Muscle of arm (tissue), 12 donors: ENCODE measurements around the gene RFX3. TPM values are rescaled to one million over a fixed set of nuclear protein-coding genes. Genes with fewer than 3 reads are reported as not detected.
A peak's percentile ranks its signal among the peaks of the same experiment; 100 is the strongest.

Experiments
- DNase-seq: peaks from one replicate; pipeline ENCODE4 v3.0.0-alpha.2; 2013
- polyA plus RNA-seq, 12 donors: library from polyadenylated mRNA; unstranded; fragments of 120-200 nt; gene quantifications; one replicate each; pipeline ENCODE4 v1.2.1, GENCODE V29; 2013; ENCODE audit not compliant: insufficient read length in 12 of 12

Gene RFX3
- polyA plus RNA-seq, 12 donors = 4.2 to 7.3 (median 6.3) TPM; not detected in 1

GRCh38 chr9:3477236-3477834 lies 48.5 kb downstream of the RFX3 start:
- no peak for DNase-seq

- no peak for DNase-seq
Observed at GRCh38 chr9:3475300-3476020, 50.3 kb downstream of the RFX3 start.

GRCh38 chr9:3474821-3475220 lies 51.0 kb downstream of the RFX3 start:
- DNase-seq = no peak

- no peak for DNase-seq
Observed at GRCh38 chr9:3473405-3473804, 52.4 kb downstream of the RFX3 start.

GRCh38 chr9:3471883-3472282 lies 53.9 kb downstream of the RFX3 start:
- no peak for DNase-seq

- no peak for DNase-seq
Observed at GRCh38 chr9:3468421-3469205, 57.2 kb downstream of the RFX3 start.

- DNase-seq = peak; percentile 15
Observed at GRCh38 chr9:3467593-3468219, 58.1 kb downstream of the RFX3 start.

- no peak for DNase-seq
Observed at GRCh38 chr9:3464033-3464638, 61.7 kb downstream of the RFX3 start.

GRCh38 chr9:3458806-3459475 lies 66.9 kb downstream of the RFX3 start:
- DNase-seq = peak; percentile 21

GRCh38 chr9:3457175-3457574 lies 68.6 kb downstream of the RFX3 start:
- DNase-seq = no peak

GRCh38 chr9:3455717-3456116 lies 70.1 kb downstream of the RFX3 start:
- DNase-seq = no peak

GRCh38 chr9:3455094-3455493 lies 70.7 kb downstream of the RFX3 start:
- no peak for DNase-seq

- no peak for DNase-seq
Observed at GRCh38 chr9:3451956-3452355, 73.8 kb downstream of the RFX3 start.

GRCh38 chr9:3447788-3448187 lies 78.0 kb downstream of the RFX3 start:
- DNase-seq = no peak

- DNase-seq = no peak
Observed at GRCh38 chr9:3447143-3447542, 78.7 kb downstream of the RFX3 start.

GRCh38 chr9:3446313-3446712 lies 79.5 kb downstream of the RFX3 start:
- no peak for DNase-seq

- DNase-seq = no peak
Observed at GRCh38 chr9:3444016-3444415, 81.8 kb downstream of the RFX3 start.

GRCh38 chr9:3441197-3441816 lies 84.5 kb downstream of the RFX3 start:
- DNase-seq = no peak

- no peak for DNase-seq
Observed at GRCh38 chr9:3436629-3437420, 89.0 kb downstream of the RFX3 start.

- DNase-seq = no peak
Observed at GRCh38 chr9:3435732-3436131, 90.1 kb downstream of the RFX3 start.
